Measurements from ENCODE around the gene L1CAM.
A peak's percentile ranks its signal among the peaks of the same experiment; 100 is the strongest.

Gene L1CAM

GRCh38 chrX:153885968-153886903 is at the start of gene L1CAM:
Gene L1CAM, minus strand, starts transcription at chrX:153886173. Its CDS starts 10,337 bp downstream, at chrX:153875836.
- no peak for DNase-seq

GRCh38 chrX:153935326-153935851 is 49.4 kb upstream of the L1CAM start:
- no peak for DNase-seq

GRCh38 chrX:153934762-153935325 is 48.9 kb upstream of the L1CAM start, which contains the start of gene NAA10:
Gene NAA10, minus strand, starts transcription at chrX:153935037. Its CDS starts 133 bp downstream, at chrX:153934904.
- peak; percentile 84 for DNase-seq

GRCh38 chrX:153934148-153934761 is 48.3 kb upstream of the L1CAM start:
- no peak for DNase-seq

- DNase-seq = no peak
Measured at GRCh38 chrX:153933748-153934147, 47.8 kb upstream of the L1CAM start.

GRCh38 chrX:153932220-153932915 is 46.4 kb upstream of the L1CAM start:
- DNase-seq = no peak

GRCh38 chrX:153931748-153932147 is 45.8 kb upstream of the L1CAM start:
- DNase-seq = no peak

GRCh38 chrX:153931151-153931550 is 45.2 kb upstream of the L1CAM start:
- DNase-seq = no peak

- DNase-seq = no peak
Measured at GRCh38 chrX:153930011-153930910, 44.3 kb upstream of the L1CAM start.

GRCh38 chrX:153929576-153929975 is 43.6 kb upstream of the L1CAM start:
- no peak for DNase-seq

GRCh38 chrX:153928846-153929245 is 42.9 kb upstream of the L1CAM start:
- DNase-seq = no peak

- DNase-seq = peak; percentile 98
Measured at GRCh38 chrX:153927922-153928760, 42.2 kb upstream of the L1CAM start.

- DNase-seq = no peak
Measured at GRCh38 chrX:153927672-153927921, 41.6 kb upstream of the L1CAM start.

GRCh38 chrX:153926858-153927671 is 41.1 kb upstream of the L1CAM start:
- peak; percentile 90 for DNase-seq

- DNase-seq = no peak
Measured at GRCh38 chrX:153926552-153926857, 40.5 kb upstream of the L1CAM start.

- peak; percentile 70 for DNase-seq
Measured at GRCh38 chrX:153925739-153926551, 40.0 kb upstream of the L1CAM start, which contains the start of gene ARHGAP4. Gene ARHGAP4, minus strand, starts transcription at chrX:153926264. Its CDS starts 62 bp downstream, at chrX:153926202.

GRCh38 chrX:153925387-153925738 is 39.4 kb upstream of the L1CAM start:
- DNase-seq = peak; percentile 48

- DNase-seq = peak; percentile 41
Measured at GRCh38 chrX:153924149-153924861, 38.3 kb upstream of the L1CAM start.

Data from activated CD4-positive, alpha-beta T cell treated with anti-CD3 and anti-CD28 coated beads, Interleukin-2, Interleukin-6, amounts not matched to agents 100 ng/mL and 50 ng/mL, durations not matched to agents 16 hours and 8 hours (primary cell).